Esophagus mucosa (tissue), 1 donor: Measurements from ENCODE around the gene TMEM184A. TPM values are rescaled to one million over a fixed set of nuclear protein-coding genes. Genes with fewer than 3 reads are reported as not detected.
"Not testable (repeated sequence)": the region's sequence is repeated elsewhere in the genome, so short reads cannot be mapped to it uniquely, and the experiment has no call there.

Source experiments
- ATAC-seq: fragments of 200-7000 bp; cut with Tn5 transposase; one replicate; pipeline ENCODE4 v1.9.1; 2020
- total RNA-seq: library from RNA; stranded (reverse); gene quantifications from one replicate; pipeline ENCODE4 v1.2.4, GENCODE V29; 2023
- donor health status: DM: yes; HTN: yes; CAD: no.

The TMEM184A gene
- total RNA-seq, 1 donor from 2014 or later = 86.6 TPM

DNA sequence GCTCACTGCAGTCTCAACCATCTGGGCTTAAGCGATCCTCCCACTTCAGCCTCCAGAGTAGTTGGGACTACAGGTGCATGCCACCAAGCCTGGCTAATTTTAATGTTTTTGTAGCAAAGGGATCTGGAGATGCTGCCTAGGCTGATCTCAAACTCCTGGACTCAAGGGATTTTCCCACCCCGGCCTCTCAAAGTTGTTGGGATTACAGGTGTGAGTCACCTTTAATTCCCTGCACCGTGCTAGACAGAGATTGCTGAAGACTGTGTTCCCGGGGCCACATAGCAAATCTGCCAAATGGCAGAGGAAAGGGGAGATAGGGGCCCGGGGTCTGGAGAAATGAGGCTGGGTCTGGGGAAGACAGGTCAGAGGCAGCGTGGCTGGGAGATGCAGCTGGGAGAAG lies 34.5 kb upstream of the TMEM184A start:
- ATAC-seq = no peak

DNA sequence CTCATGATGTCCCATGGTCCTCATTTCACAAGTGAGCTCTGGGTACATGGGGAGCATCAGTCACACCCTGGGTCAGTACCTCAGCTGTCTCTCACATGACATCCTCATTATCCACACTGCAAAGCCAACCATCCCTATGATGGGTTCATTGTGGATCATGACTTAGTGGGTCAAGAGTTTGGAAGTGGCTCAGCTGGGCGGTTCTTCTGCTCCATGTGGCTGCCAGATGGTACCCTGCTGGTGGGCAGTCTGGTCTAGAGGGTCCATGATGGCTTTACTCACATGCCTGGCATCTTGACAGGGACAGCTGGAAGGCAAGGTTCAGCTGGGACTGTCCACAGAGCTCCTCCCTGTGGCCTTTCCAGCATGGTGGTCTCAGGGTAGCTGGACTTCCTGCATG lies 33.0 kb upstream of the TMEM184A start:
- ATAC-seq = no peak

DNA sequence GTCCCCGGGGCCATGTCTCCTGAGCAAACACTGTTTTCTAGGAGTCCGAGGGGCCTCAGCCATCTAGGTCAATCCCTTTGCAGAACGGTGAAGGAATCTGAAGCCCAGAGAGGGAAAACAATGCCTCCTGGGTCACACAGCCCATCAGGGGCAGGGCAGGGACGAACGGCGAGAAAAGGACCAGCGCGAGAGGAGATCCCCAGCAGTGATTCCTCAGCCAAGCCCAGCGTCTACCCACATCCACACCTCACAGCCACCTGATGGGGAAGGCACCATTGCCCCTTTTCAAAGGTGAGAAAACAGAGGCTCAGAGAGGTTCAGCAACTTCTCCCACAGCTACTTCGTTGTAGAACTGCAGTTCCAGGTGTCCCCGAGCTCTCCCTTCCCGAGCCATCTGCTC lies 31.7 kb upstream of the TMEM184A start:
- no peak for ATAC-seq

DNA sequence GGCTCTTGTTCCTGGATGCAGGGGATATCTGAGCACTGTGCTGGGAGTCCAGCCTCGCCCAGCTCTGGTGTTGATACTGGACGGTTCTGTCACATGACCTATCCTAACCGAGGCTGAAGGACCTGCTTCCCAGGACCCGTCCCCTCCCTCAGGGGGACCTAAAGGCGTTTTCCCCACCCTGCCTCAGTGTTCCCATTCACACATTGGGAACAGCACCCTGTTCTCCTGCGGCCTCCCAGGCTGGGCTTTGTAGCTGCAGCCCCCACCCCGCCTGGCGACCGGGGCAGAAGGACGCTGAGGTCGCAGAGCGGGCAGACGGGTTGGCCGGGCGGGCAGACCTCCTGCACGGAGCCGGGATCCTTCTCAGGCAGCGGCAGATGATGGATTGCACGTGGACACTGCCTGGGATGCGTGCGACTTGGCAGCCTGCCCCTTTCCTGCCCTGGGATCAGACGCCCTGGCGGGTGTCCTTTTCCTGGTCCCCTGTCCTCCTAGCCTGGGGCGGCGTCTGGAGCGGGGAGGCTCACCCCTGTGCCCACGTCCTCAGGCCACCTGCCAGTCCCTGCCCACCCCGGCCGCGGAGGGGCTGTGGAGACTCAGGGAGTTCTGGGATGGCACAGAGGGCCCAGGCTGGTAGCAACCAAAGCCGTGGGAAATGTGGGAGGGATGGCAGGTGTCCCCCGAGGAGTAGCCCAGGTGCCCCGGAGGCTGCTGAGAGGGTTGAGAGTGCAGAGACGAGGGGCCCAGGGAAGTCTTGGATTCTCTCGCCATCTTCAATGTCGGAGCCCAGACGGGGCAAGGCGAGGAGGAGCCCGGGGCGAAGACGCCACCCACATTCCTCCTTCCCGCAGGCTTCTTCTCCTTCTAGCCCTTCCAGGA lies 31.1 kb upstream of the TMEM184A start:
- ATAC-seq = no peak

DNA sequence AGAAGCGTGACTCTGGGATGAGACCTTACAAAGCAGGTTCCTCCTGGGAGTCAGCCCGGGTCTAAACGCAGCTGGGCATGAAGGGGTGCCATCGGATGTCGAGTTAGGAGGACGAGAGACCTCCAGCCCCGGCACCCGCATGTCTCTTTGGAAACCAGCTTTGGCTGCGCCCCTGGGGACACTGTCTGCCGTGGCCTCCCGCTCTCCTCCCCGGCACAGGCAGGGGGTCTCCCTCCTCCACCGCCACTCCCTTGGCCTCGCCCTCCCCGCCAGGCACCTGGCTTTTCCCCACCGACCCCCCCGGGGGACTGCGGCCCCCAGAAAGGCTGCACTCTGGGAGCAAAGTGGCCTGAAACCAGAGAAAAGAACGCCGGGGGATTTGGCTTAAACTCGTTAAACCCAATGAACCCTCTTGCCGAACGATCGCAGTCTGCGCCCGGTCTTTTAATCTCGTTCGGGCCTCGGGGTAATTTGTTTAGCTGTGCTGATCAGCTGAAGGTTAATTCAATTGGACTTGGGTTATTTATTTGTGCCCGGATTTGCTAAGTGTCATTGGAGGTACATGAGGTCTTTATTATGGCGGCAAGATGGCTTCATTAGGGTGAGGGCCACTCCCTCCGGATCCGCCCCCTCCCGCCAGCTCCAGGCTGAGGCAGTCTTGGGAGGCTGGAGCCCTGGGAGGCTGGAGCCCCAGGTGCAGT lies 30.3 kb upstream of the TMEM184A start:
- no peak for ATAC-seq

DNA sequence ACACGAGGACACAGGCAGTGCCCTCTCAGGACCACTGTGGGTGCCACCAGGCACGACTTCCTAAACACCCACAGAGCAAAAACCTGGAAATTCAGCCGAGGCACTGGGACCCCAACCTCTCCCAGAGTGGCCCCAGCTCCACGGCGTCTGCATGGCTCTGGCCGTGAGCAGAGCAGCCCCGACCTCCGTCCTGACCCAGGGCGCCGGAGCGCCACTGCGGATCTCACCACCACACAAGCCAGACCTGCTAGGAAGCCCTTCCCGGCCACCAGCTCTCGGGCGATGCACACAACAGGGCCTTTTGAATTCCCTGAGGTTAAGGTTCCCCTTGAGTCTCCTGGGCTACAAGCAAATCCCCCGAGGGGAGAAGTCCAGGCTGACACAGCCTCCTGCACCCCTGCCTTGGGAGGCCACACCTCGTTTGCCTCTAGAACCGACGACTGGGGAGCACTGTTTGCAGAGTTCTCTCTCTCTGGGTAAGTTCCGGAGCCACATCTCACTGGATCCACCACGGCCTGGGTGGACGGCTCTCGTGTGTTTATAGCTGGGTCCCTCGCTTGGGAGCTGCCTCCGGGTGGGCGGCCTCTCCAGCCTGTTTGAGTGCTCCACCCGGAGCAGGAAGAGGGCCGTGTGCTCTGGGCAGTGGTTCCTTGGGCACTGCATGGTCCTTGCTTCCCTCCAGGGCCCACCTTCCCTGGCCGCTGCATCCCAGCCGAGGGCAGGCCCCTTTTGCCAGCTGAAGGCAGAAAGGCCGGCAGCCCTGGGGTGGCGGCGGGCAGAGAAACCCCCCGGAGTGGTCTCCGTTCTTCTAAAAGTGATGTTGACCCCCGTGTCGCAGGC lies 29.4 kb upstream of the TMEM184A start:
- ATAC-seq = no peak

GRCh38 chr7:1584700-1585099 lies 28.7 kb upstream of the TMEM184A start:
- no peak for ATAC-seq

- not testable (repeated sequence) for ATAC-seq
These were observed 27.4 kb upstream of the TMEM184A start for GRCh38 chr7:1583241-1583930.

DNA sequence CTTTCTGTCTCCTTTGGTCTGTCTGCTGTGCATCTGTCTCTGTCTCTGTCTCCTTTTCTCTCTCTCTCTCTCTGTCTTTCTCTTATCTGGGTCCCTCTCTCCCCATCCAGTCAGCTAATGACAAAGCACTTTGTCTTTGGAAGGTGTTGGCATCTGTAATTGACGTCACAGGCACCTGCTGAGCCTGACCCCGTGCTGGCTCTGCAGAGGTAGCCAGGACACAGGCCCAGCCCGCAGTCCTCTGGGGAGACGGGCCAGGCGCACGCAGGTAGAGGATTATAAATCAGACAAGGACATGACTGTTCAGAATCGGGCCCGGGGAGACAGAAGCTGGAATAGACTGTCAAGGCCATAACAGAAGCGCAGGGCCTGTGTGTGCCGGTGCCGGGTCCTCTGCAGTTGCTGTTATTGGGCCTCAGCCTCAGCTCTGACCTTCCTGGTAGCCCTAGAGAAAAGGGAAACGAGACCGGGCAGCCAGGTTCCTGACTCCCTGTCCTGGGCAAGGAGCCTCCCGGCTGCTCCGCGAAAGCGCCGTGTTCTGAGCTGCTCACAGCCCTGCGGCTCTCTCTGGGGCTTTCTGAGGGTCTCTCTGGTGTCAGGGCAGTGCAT lies 24.5 kb upstream of the TMEM184A start:
- no peak for ATAC-seq

- peak; percentile 83 for ATAC-seq
These were observed 23.7 kb upstream of the TMEM184A start for GRCh38 chr7:1579481-1580421.

DNA sequence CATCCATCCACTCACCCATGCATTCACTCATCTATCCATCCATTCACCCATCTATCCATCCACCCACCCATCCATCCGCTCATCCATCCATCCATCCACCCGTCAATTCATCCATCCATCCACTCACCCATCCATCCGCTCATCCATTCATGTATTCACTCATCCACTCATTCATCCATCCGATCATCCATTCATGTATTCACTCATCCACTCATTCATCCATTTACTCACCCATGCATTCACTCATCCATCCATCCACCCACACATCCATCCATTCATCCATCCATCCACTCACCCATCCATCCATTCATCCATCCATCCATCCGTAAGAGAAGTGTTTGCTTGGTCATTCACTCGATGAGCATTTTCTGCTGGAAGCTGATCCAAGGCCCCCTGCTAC lies 22.5 kb upstream of the TMEM184A start:
- ATAC-seq = no peak

- no peak for ATAC-seq
These were observed 20.7 kb upstream of the TMEM184A start for GRCh38 chr7:1576521-1577253.

DNA sequence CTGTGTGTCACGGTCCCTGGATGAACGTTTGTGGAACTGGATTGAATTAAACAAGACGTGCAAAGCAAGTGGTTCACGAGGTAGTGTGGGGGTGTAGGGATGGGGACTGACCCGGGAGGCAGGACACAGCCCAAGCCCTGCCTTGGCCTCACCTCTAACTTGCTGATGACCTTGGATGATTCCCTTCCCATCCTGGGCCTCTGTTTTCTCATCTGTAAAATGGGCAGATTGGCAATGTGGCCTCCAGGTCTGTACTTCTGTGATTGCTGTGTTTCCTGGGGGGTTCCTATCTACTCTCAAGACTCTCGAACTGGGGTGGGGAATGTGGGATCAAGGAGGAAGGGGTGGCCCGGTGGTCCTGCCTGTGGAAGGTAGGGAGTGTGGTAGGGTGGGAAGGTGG lies 19.8 kb upstream of the TMEM184A start:
- ATAC-seq = no peak

DNA sequence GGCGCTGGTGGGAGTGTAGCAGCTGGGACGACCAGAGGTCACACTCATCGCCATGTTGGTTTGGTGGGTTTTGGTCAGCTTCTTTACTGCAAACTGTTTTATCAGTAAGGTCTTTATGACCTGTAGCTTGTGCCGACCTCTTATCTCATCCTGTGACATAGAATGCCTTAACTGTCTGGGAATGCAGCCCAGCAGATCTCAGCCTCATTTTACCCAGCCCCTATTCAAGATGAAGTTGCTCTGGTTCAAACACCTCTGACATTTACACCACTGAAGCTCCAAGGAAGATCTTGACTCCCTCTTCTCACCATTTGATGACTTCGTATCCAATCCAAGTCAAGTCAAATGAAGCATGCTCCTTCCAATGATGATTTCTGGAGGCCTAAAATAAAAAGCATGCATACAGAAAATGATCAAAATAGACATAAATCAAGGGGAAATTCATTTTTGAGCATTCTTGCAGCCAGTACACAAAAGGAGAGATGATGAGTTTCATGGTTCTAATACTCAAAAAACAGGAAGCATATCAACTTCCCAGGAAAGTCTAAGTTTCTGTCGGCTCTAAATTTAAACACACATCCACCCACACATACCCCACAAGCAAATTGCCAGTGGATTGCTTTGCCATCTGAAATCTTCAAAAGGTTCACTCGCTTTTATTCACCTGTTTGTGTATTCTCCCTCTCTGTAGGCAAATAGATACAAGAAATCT lies 16.3 kb upstream of the TMEM184A start:
- no peak for ATAC-seq

GRCh38 chr7:1569833-1570632 lies 14.0 kb upstream of the TMEM184A start, which contains the start of gene PSMG3:
TSS of gene PSMG3 (minus strand) at chr7:1570032. CDS start at chr7:1569339, 693 bp downstream.
- ATAC-seq = peak; percentile 73

DNA sequence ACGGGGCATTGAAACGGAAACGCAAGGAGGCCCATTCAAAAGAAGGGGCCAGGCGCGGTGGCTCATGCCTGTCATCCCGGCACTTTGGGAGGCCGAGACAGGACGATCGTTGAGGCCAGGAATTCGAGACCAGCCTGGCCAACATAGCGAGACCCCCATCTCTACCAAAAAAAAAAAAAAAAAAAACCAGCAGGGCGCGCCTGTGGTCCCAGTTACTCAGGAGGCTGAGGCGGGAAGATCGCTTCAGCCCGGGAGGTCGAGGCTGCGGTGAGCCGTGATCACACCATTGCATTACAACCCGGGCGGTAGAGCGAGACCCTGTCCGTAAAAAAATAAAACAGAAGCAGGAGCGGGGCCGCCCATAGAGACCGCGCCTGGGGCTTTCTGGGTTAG lies 13.4 kb upstream of the TMEM184A start:
- no peak for ATAC-seq

DNA sequence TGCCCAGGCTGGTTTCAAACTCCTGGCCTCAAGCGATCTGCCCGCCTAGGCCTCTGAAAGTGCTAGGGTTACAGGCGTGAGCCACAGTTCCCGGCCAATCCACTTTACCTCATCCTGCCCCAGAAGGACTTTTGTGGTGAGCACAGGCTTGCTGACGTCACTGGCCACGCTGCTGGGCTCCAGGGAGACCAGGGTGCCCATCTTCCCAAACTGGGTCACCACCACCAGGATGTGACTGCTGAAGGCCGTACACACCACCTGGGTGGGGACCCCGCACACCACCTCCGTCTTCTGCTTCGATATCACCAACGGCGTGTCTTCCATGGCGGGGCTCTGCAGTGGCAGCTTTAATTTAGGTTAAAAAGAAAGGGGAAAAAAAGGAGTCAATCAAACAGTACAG lies 13.0 kb upstream of the TMEM184A start:
- peak; percentile 1 for ATAC-seq

- peak; percentile 50 for ATAC-seq
These were observed 12.0 kb upstream of the TMEM184A start for GRCh38 chr7:1567896-1568510.
